Keratinocyte (primary cell): Measurements from ENCODE around the gene ARRDC4. TPM values are rescaled to one million over a fixed set of nuclear protein-coding genes. Genes with fewer than 3 reads are reported as not detected.

Experiments
- DNase-seq: peaks from one replicate; pipeline ENCODE4 v3.0.0-alpha.2; 2011; ENCODE audit warnings: low read depth, missing footprints, low spot score
- FAIRE-seq: peaks from 2 replicates; lab custom pipeline; 2011; peaks lifted over from hg19 to GRCh38; lab: Jason Lieb, UNC
- H2AFZ ChIP-seq: 2 replicates; pipeline ENCODE4 v1.6.0; 2012; ENCODE audit warnings: low read length, control low read depth, inconsistent platforms; ENCODE audit not compliant: control insufficient read depth
- H3K27ac ChIP-seq: 2 replicates; pipeline ENCODE4 v1.5.1; 2011; ENCODE audit warnings: low read length; ENCODE audit not compliant: control insufficient read depth, insufficient read depth
- H3K27me3 ChIP-seq: 3 replicates; pipeline ENCODE4 v1.6.0; 2011; ENCODE audit warnings: low read length; ENCODE audit not compliant: control insufficient read depth, insufficient read depth; ENCODE audit errors: extremely low read depth
- H3K36me3 ChIP-seq, 2 experiments: 2 replicates in 1 of 2; 3 replicates in 1 of 2; pipeline ENCODE4 v1.5.1; 2011; ENCODE audit warnings: low read length in 2 of 2, mild to moderate bottlenecking in 1 of 2; ENCODE audit not compliant: control insufficient read depth in 2 of 2, insufficient read depth in 2 of 2; ENCODE audit errors: extremely low read depth in 1 of 2
- H3K4me1 ChIP-seq: 3 replicates; pipeline ENCODE4 v1.5.1; 2011; ENCODE audit warnings: low read length; ENCODE audit not compliant: control insufficient read depth, insufficient read depth; ENCODE audit errors: extremely low read depth
- H3K4me2 ChIP-seq: 3 replicates; pipeline ENCODE4 v1.6.0; 2011; ENCODE audit warnings: low read depth, low read length; ENCODE audit not compliant: control insufficient read depth, insufficient read depth; ENCODE audit errors: extremely low read depth
- H3K4me3 ChIP-seq, 3 experiments: fragments of 200-600 bp in 1 of 3; sonication (generic) in 1 of 3; 2 replicates in 2 of 3; 3 replicates in 1 of 3; pipeline ENCODE4 v1.5.1; 2011 to 2016; ENCODE audit warnings: low read length in 3 of 3, mild to moderate bottlenecking in 3 of 3, control low read depth in 2 of 3, inconsistent platforms in 1 of 3, low read depth in 1 of 3, mixed read lengths in 1 of 3, mixed run types in 1 of 3, moderate library complexity in 1 of 3; ENCODE audit not compliant: control insufficient read depth in 2 of 3, insufficient read depth in 2 of 3; ENCODE audit errors: extremely low read depth in 1 of 3
- H3K79me2 ChIP-seq: 2 replicates; pipeline ENCODE4 v1.6.0; 2012; ENCODE audit warnings: low read length; ENCODE audit not compliant: control insufficient read depth, insufficient read depth
- H3K9ac ChIP-seq: 3 replicates; pipeline ENCODE4 v1.6.0; 2011; ENCODE audit warnings: low read length; ENCODE audit not compliant: control insufficient read depth, insufficient read depth; ENCODE audit errors: extremely low read depth
- H3K9me1 ChIP-seq: 3 replicates; pipeline ENCODE4 v1.6.0; 2011; ENCODE audit warnings: low read length; ENCODE audit not compliant: control insufficient read depth, insufficient read depth; ENCODE audit errors: extremely low read depth
- H3K9me3 ChIP-seq: 2 replicates; pipeline ENCODE4 v1.5.1; 2012; ENCODE audit warnings: low read depth, low read length; ENCODE audit not compliant: control insufficient read depth
- H4K20me1 ChIP-seq: 3 replicates; pipeline ENCODE4 v1.6.0; 2011; ENCODE audit warnings: low read length; ENCODE audit not compliant: control insufficient read depth, insufficient read depth; ENCODE audit errors: extremely low read depth
- EZH2 ChIP-seq: IDR thresholded peaks from one replicate; pipeline ENCODE4 v1.6.1; 2012; ENCODE audit warnings: inconsistent platforms, mild to moderate bottlenecking, low read length, moderate library complexity
- dilution Hi-C: fragments of 300-500 bp; cut with MboI; formaldehyde crosslinking; loops from one replicate; pipeline ENCODE4 v1.7.0; 2020; ENCODE audit warnings: low sequenced_read_pairs; ENCODE audit not compliant: extremely low pct_ligation_motif_present
- polyA plus RNA-seq, 5 experiments: library from polyadenylated mRNA; depleted of rRNA in 3 of 5; stranded (reverse) in 3 of 5; stranded (forward) in 1 of 5; unstranded in 1 of 5; fragments of >200 nt; gene quantifications; 1 replicate in 1 of 5; 2 replicates in 3 of 5; 3 replicates in 1 of 5; pipeline versions ENCODE4 v1.2.1 to v1.2.3, GENCODE V29; 2011 to 2012; ENCODE audit warnings: missing spikeins in 2 of 5, low read depth in 1 of 5, low replicate concordance in 1 of 5
- TF ChIP-seq, protein P1 (sequence below), 3 experiments: IDR thresholded peaks in 1 of 3; conservative IDR thresholded peaks in 1 of 3; optimal IDR thresholded peaks in 1 of 3; 2 replicates in 2 of 3; 3 replicates in 1 of 3; pipeline versions ENCODE3 to v1.5.1; 2011; ENCODE audit warnings: low read length in 3 of 3, mild to moderate bottlenecking in 3 of 3, moderate library complexity in 2 of 3, control low read depth in 1 of 3, inconsistent platforms in 1 of 3; ENCODE audit not compliant: insufficient read depth in 2 of 3; ENCODE audit errors: extremely low read depth in 1 of 3

The ARRDC4 gene
- polyA plus RNA-seq, 1 donor (not counting 4 experiments of a cell fraction or from before 2014, with no cell fraction given): 34.6 TPM

DNA sequence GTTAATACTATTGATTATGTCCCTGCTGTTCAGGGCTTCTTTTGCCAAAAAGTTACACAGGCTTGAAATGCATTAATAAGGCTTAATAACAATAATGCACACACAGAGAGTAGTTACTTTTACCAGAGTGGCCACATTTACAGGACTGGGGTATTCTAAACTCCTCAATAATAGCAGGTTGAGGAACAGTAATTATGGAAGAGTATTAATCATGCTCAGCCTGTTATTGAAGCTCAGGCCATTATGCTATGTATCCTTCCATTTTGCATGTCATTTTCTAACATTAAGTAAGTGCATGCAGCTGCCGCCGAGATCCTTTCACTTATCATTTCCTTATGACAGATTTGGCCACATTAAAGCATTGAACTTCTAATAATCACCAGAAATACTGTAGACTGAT is 5.7 kb downstream of the ARRDC4 start:
- Histone ChIP-seq H3K9ac (no peak overlapping the region), H2AFZ (no peak overlapping the region), H4K20me1 (no peaks in the 10 kb centered on the region), H3K9me3 (no peaks in the 10 kb centered on the region), H3K4me1 (peaks cover 28% of the 10 kb centered on the region), H3K9me1 (no peaks in the 10 kb centered on the region), H3K27ac (no peak overlapping the region), H3K36me3 (peaks cover 7 to 14% of the 10 kb centered on the region in 2 experiments), H3K79me2 (peaks cover 29% of the 10 kb centered on the region), H3K4me3 (no peak overlapping the region), H3K4me2 (no peak overlapping the region), H3K27me3 (no peaks in the 10 kb centered on the region)
- FAIRE-seq (no peak), DNase-seq (no peak)
- TF ChIP-seq, protein P1, sequence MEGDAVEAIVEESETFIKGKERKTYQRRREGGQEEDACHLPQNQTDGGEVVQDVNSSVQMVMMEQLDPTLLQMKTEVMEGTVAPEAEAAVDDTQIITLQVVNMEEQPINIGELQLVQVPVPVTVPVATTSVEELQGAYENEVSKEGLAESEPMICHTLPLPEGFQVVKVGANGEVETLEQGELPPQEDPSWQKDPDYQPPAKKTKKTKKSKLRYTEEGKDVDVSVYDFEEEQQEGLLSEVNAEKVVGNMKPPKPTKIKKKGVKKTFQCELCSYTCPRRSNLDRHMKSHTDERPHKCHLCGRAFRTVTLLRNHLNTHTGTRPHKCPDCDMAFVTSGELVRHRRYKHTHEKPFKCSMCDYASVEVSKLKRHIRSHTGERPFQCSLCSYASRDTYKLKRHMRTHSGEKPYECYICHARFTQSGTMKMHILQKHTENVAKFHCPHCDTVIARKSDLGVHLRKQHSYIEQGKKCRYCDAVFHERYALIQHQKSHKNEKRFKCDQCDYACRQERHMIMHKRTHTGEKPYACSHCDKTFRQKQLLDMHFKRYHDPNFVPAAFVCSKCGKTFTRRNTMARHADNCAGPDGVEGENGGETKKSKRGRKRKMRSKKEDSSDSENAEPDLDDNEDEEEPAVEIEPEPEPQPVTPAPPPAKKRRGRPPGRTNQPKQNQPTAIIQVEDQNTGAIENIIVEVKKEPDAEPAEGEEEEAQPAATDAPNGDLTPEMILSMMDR (optimal IDR thresholded peaks at IDR 0.05 in 1 of 3, IDR thresholded peaks at IDR 0.05 in 1 of 3, conservative IDR thresholded peaks at IDR 0.05 in 1 of 3; ENCODE audit: extremely low read depth in 1 of 3, insufficient read depth in 2 of 3, low read length in 3 of 3): no peak
- no peak for TF ChIP-seq EZH2
- dilution Hi-C loops: no loop called here

DNA sequence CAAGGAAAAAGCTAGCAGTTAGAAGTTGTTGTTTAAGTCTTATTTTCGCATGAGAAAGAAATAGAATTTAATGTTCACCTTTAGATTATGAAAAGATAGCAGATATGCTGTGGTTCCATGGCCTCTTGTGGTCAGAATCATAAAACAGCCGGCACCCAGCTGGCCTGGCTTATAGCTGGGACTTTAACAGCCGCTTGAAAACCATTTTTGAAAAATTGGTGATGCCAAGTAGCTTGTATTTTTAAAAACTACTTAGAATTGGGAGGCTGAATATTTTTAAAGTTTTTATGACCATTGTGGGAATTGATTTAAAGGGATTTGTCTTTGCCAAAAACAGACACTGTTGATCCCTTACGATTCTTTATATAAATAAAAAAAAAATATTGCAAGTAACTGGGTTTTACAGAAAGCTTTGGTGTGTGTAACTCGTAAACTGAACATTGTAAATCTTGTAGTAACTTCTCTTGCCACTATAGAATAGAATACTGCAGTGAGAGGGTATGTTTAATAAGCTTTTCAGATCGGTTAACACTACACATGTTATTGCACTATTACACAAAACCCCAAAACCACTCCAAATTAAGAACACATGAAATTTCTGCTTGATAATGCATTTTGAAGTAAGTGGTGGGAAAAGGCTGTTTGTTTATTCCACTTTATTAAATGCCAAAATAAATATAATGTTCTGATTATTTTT is 6.6 kb downstream of the ARRDC4 start:
- FAIRE-seq (no peak), DNase-seq (no peak)
- dilution Hi-C loops: no loop called here
- Histone ChIP-seq H4K20me1 (no peaks in the 10 kb centered on the region), H3K4me3 (no peak overlapping the region), H3K27me3 (no peaks in the 10 kb centered on the region), H3K4me1 (peaks cover 20% of the 10 kb centered on the region), H3K9me1 (no peaks in the 10 kb centered on the region), H3K79me2 (peaks cover 21% of the 10 kb centered on the region), H3K36me3 (peaks cover 11 to 17% of the 10 kb centered on the region in 2 experiments), H3K9ac (no peak overlapping the region), H2AFZ (no peak overlapping the region), H3K4me2 (no peak overlapping the region), H3K27ac (no peak overlapping the region), H3K9me3 (no peaks in the 10 kb centered on the region)
- TF ChIP-seq EZH2: no peak
- TF ChIP-seq, protein P1 (optimal IDR thresholded peaks at IDR 0.05 in 1 of 3, IDR thresholded peaks at IDR 0.05 in 1 of 3, conservative IDR thresholded peaks at IDR 0.05 in 1 of 3; ENCODE audit: extremely low read depth in 1 of 3, insufficient read depth in 2 of 3, low read length in 3 of 3): no peak
